ENCODE results near the gene CEP350. TPM values are rescaled to one million over a fixed set of nuclear protein-coding genes. Genes with fewer than 3 reads are reported as not detected.

Gene CEP350
- total RNA-seq, 1 experiment from 2014 or later, result 27.6 TPM

GRCh38 chr1:180084867-180085266 lies 130.3 kb downstream of the CEP350 start:
- H3K4me3 ChIP-seq (replicated peaks in 1 of 2; ENCODE audit: low read depth in 1 of 2, low read length in 2 of 2), result no peak overlapping the region
- H3K9me3 ChIP-seq (ENCODE audit: control insufficient read depth in 1 of 2, insufficient read depth in 1 of 2, low read depth in 1 of 2, low read length in 2 of 2), result no peaks in the 10 kb centered on the region
- ChIA-PET POLR2A (no interaction called here), RAD21 (ENCODE audit: low non-redundant PET in 1 of 2, low total read pairs in 2 of 2, uncharacterized antibody in 2 of 2, unreplicated experiment in 2 of 2) (no interaction called here), CTCF (no interaction called here)
- intact Hi-C loops (cut with micrococcal nuclease), result no loop called here
- H3K27ac ChIP-seq (ENCODE audit: low read depth, low read length), result no peak overlapping the region
- no peak overlapping the region for H3K4me2 ChIP-seq (ENCODE audit: low read length)
- no peaks in the 10 kb centered on the region for H3K27me3 ChIP-seq (ENCODE audit: insufficient read depth, low read length)
- no peak for TF ChIP-seq SIN3A (IDR thresholded peaks at IDR 0.05; ENCODE audit: low read depth)
- no peak for TF ChIP-seq EZH2 (IDR thresholded peaks at IDR 0.05)
- BruUV-seq (replicated peaks), result no TSS peak
- H3K9ac ChIP-seq (ENCODE audit: low read length), result no peak overlapping the region
- H3K36me3 ChIP-seq (ENCODE audit: control insufficient read depth in 1 of 2, insufficient read depth in 2 of 2, low read length in 2 of 2), result no peaks in the 10 kb centered on the region; a peak in 1 of 4 replicates
- DNase-seq (ENCODE audit: low read depth, low spot score) (no peak), ATAC-seq (no peak)
- H3K9me2 ChIP-seq (ENCODE audit: insufficient read depth), result no peaks in the 10 kb centered on the region
- H3K79me2 ChIP-seq (ENCODE audit: insufficient read depth, low read length), result no peaks in the 10 kb centered on the region
- H2AFZ ChIP-seq (ENCODE audit: low read depth, low read length, poor library complexity, severe bottlenecking), result no peak overlapping the region
- H4K20me1 ChIP-seq (ENCODE audit: insufficient read depth), result 0 out of 2 replicates have a peak, but pooled peaks cover 2% of the 10 kb centered on the region
- H3K4me1 ChIP-seq (ENCODE audit: control insufficient read depth in 1 of 2, insufficient read depth in 2 of 2, low read length in 2 of 2), result 0 out of 4 replicates have a peak, but pooled peaks cover 0 to 5% of the 10 kb centered on the region in 2 experiments

- no peak for TF ChIP-seq EGR1 (IDR thresholded peaks at IDR 0.05; ENCODE audit: low read depth)
- Histone ChIP-seq H3K4me2 (ENCODE audit: low read length) (no peak overlapping the region), H3K79me2 (ENCODE audit: insufficient read depth, low read length) (no peaks in the 10 kb centered on the region), H3K9ac (ENCODE audit: low read length) (no peak overlapping the region), H3K27me3 (ENCODE audit: insufficient read depth, low read length) (no peaks in the 10 kb centered on the region), H3K4me3 (replicated peaks in 1 of 2; ENCODE audit: low read depth in 1 of 2, low read length in 2 of 2) (no peak overlapping the region), H3K4me1 (ENCODE audit: control insufficient read depth in 1 of 2, insufficient read depth in 2 of 2, low read length in 2 of 2) (0 out of 4 replicates have a peak, but pooled peaks cover 0 to 3% of the 10 kb centered on the region in 2 experiments), H2AFZ (ENCODE audit: low read depth, low read length, poor library complexity, severe bottlenecking) (no peak overlapping the region), H3K36me3 (ENCODE audit: control insufficient read depth in 1 of 2, insufficient read depth in 2 of 2, low read length in 2 of 2) (no peaks in the 10 kb centered on the region; a peak in 1 of 4 replicates), H4K20me1 (ENCODE audit: insufficient read depth) (no peaks in the 10 kb centered on the region), H3K27ac (ENCODE audit: low read depth, low read length) (no peak overlapping the region), H3K9me3 (ENCODE audit: control insufficient read depth in 1 of 2, insufficient read depth in 1 of 2, low read depth in 1 of 2, low read length in 2 of 2) (no peaks in the 10 kb centered on the region), H3K9me2 (ENCODE audit: insufficient read depth) (no peaks in the 10 kb centered on the region)
- ChIA-PET CTCF (no interaction called here), RAD21 (ENCODE audit: low non-redundant PET in 1 of 2, low total read pairs in 2 of 2, uncharacterized antibody in 2 of 2, unreplicated experiment in 2 of 2) (no interaction called here), POLR2A (no interaction called here)
- ATAC-seq (no peak), DNase-seq (ENCODE audit: low read depth, low spot score) (no peak)
- BruUV-seq (replicated peaks), result no TSS peak
- intact Hi-C loops (cut with micrococcal nuclease), result no loop called here
These were observed 130.7 kb downstream of the CEP350 start for GRCh38 chr1:180085331-180085730.

Data from HCT116 (cell line).